Muscle layer of duodenum (tissue), 2 donors: ENCODE results near the gene ZFP57.
"Not testable (repeated sequence)": the region's sequence is repeated elsewhere in the genome, so short reads cannot be mapped to it uniquely, and the experiment has no call there.

ENCODE experiments used
- H3K27ac ChIP-seq: one replicate; pipeline ENCODE4 v1.7.0; 2013; ENCODE audit warnings: mild to moderate bottlenecking, low read length
- H3K27me3 ChIP-seq: one replicate; pipeline ENCODE4 v1.7.0; 2013; ENCODE audit warnings: low read depth, mild to moderate bottlenecking, control low read depth, low read length
- H3K36me3 ChIP-seq, 2 donors: one replicate each; pipeline ENCODE4 v1.7.0; 2013; ENCODE audit warnings: low read length in 2 of 2, control low read depth in 1 of 2, mild to moderate bottlenecking in 1 of 2; ENCODE audit not compliant: insufficient read depth in 2 of 2, control insufficient read depth in 1 of 2
- H3K4me1 ChIP-seq, 2 donors: one replicate each; pipeline ENCODE4 v1.7.0; 2013; ENCODE audit warnings: low read length in 2 of 2, mild to moderate bottlenecking in 2 of 2, control low read depth in 1 of 2, moderate library complexity in 1 of 2; ENCODE audit not compliant: insufficient read depth in 2 of 2, control insufficient read depth in 1 of 2
- H3K4me3 ChIP-seq, 2 donors: one replicate each; pipeline ENCODE4 v1.7.0; 2013; ENCODE audit warnings: low read length in 2 of 2, low read depth in 1 of 2, mild to moderate bottlenecking in 1 of 2
- H3K9me3 ChIP-seq, 2 donors: one replicate each; pipeline ENCODE4 v1.7.0; 2013; ENCODE audit warnings: low read length in 2 of 2, control low read depth in 1 of 2, mild to moderate bottlenecking in 1 of 2; ENCODE audit not compliant: control insufficient read depth in 1 of 2
- donor health status: healthy.

ZFP57 gene

DNA sequence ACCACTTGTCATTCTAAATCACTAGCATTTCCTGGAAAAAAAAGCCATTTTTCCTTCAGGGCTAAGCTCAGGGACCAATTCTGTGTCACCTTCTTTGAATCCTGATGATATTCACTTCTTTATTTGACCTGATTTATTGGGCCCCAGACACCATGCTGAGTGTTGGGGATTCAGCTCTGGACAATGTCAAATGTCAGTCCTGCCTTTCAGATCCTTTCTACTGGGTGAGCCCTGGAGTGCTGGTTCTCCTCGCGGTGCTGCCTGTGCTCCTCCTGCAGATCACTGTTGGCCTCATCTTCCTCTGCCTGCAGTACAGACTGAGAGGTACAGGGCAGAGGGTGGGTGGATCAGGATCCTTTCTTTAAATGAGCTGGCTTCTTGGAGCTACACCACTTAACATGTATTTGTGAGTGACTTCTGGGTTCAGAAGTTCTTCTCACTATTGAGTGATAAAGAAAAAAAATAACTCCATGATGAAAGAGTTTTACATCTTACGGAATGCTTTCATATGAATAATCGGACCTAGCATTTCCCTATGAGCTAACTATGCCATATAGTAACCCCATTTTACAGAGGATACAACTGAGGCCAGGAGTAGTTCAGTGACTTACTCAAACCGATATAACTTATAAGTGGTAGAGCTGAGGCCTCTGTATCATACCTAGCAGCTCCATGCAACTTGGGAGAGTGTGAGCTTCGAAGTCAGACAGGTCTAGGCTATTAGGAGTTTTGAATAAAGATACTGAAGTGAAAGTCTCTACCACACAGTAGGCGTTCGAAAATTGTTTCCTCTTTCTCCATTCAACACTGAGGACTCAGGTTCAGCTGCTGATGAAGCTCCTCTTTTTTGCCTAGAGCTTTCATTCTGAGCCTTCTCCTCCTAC lies 14.8 kb downstream of the ZFP57 start:
- Histone ChIP-seq H3K4me3 (no peak overlapping the region), H3K36me3 (no peaks in the 10 kb centered on the region), H3K27me3 (no peaks in the 10 kb centered on the region), H3K27ac (no peak overlapping the region), H3K4me1 (no peaks in the 10 kb centered on the region), H3K9me3 (no peaks in the 10 kb centered on the region)

DNA sequence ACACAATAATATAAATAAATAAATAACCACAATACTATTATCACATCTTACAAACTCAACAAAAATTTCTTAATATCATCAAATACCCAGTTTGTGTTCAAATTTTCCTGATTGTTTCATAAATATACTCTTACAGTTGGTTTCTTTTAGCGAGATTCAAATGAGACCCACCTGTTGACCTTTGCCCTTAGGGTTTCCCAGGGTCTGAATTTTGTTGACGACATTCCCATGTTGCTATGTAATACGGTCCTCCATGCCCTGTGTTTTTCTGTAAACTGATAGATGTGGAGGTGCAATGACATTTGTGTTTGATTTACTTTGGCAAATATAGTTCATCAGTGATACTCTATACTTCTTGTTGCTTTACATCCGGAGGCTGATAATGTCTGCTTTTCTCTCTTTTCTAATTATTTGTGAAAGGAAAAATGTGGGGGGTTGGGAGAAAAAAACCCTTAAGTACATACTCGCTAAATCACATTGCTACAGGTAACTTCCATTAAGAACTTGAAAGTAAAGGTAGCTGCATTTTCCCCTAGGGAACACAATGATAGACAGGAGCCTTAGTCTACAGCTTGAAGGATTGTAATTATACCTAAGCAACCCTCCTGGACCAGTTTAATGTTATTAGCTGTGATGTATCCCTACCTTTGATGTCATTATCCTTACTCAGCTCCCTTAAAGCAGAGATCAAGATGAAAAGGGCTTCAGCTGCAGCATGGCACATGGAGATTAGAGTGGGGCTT lies 17.5 kb downstream of the ZFP57 start:
- no peaks in the 10 kb centered on the region for H3K4me1 ChIP-seq

DNA sequence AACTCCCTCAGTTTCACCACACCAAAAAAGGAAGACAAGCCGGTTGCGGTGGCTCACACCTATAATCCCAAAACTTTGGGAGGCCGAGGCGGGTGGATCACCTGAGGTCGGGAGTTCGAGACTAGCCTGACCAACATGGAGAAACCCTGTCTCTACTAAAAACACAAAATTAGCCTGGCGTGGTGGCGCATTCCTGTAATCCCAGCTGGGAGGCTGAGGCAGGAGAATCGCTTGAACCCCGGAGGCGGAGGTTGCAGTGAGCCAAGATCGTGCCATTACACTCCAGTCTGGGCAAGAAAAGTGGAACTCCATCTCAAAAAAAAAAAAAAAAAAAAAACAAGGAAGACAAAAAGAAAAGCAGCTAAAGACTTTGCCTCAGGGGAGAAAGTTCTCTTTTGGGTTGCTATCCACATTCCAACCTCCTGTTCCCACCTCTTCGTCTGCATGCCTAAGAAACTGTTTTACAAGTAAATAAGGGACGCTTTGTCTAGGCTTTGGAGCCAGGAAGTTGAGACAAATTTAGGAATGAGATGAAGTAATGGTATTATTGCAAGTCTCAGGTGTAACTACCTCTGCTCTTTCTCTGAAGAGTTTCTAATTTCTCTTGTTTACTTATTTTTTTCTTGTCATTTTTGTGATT lies 19.3 kb downstream of the ZFP57 start:
- H3K36me3 ChIP-seq, H3K27ac ChIP-seq, H3K4me1 ChIP-seq, H3K9me3 ChIP-seq, H3K27me3 ChIP-seq, H3K4me3 ChIP-seq: not testable (repeated sequence)

More for the DNA sequence above, 17.5 kb downstream of the ZFP57 start:
- no peaks in the 10 kb centered on the region for H3K9me3 ChIP-seq
- H3K36me3 ChIP-seq, result no peaks in the 10 kb centered on the region
- H3K27ac ChIP-seq, result no peak overlapping the region
- H3K27me3 ChIP-seq, result no peaks in the 10 kb centered on the region
- no peak overlapping the region for H3K4me3 ChIP-seq

DNA sequence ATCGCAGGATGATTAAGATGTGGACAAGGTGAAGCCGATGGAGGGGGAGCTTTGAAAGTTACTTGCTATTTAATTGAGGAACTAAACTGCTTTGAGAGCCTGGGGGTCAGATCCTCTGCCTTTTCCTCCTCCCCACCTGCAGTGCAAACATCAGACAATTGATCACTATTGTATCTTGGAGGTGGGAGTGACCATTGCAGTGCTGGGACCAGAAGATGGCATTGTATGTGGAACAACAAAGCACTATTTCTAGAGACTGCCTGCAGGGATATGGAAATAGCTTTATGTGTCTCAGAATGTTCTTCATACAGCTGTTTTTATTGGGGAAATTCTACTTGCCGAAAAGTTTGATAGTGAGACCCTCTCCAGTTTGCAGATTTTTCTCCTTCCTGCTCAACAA lies 19.9 kb downstream of the ZFP57 start:
- H3K9me3 ChIP-seq, result no peaks in the 10 kb centered on the region
- no peaks in the 10 kb centered on the region for H3K27me3 ChIP-seq
- no peak overlapping the region for H3K4me3 ChIP-seq
- H3K36me3 ChIP-seq, result no peaks in the 10 kb centered on the region
- no peaks in the 10 kb centered on the region for H3K4me1 ChIP-seq
- H3K27ac ChIP-seq, result no peak overlapping the region

DNA sequence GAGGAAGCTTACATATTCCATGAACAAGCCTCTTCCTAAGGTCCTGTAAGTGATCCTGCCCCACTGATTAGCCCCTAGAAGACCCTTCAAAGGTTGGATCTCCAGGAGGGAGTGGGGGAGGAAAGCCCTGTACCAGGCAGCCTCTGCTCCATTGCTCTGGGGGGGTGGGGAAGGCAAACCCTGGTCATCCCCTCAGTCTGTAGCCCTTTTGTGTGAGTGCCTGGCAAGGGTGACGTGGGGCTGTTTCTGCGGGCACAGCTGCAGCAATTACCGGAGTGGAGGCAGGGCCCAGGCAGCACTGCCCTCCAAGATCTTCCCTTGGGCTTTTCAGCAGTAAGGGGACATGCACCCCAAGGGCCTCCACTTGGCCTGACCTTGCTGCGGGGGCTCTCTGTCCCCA lies 24.2 kb downstream of the ZFP57 start, which contains the start of gene MOG:
TSS of gene MOG (plus strand) at position 295 of the 400 bp plus-strand sequence. CDS start 118 bp downstream, outside the sequence.
- H3K27ac ChIP-seq, result no peak within 1 kb of the TSS
- H3K36me3 ChIP-seq, result no peaks in the 10 kb centered on the region
- H3K4me3 ChIP-seq, result no peak within 1 kb of the TSS
- H3K9me3 ChIP-seq, result no peaks in the 10 kb centered on the region
- H3K27me3 ChIP-seq, result no peaks in the 10 kb centered on the region
- H3K4me1 ChIP-seq, result no peaks in the 10 kb centered on the region

DNA sequence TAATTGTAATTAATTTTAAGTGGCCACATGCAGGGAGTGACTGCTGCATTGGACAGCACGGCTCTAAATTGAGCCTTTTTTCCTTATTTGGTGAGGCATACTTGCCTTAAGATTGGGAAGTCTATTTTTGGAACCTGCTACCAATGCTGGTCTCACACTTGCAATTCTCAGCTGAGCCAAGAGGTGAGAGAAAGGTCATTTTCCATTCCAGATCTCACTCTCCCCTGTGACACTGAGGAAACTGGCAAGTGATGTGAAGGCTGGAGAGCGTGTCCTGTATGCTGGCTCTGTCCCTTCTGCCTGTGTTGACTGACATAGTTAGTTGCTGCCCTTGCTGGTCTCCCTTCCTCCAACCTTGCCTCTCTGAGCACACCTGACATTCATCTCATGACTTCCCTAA lies 24.8 kb downstream of the ZFP57 start:
- no peaks in the 10 kb centered on the region for H3K9me3 ChIP-seq
- no peak overlapping the region for H3K27ac ChIP-seq
- H3K4me3 ChIP-seq, result no peak overlapping the region
- H3K27me3 ChIP-seq, result no peaks in the 10 kb centered on the region
- H3K36me3 ChIP-seq, result no peaks in the 10 kb centered on the region
- no peaks in the 10 kb centered on the region for H3K4me1 ChIP-seq

DNA sequence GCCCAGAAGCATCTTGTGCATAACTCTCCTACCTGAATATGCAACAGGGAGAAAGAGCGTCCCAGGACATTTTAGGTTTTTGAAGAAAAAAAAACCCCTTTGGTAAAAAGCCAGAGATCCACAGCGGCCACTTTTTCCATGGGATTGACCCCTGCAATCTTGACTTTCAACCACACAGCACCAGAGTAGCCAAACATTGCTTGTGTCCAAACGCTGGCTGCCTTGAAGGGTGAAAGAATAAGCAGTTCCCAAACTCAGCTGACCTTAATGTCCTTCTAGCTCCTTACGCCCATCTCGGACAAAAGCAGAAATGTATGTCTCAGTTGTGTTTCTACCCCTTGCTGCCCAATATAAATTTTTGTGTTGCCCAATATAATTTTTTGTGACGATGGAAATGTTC lies 25.3 kb downstream of the ZFP57 start:
- no peak overlapping the region for H3K27ac ChIP-seq
- H3K4me1 ChIP-seq, result no peaks in the 10 kb centered on the region
- no peaks in the 10 kb centered on the region for H3K27me3 ChIP-seq

DNA sequence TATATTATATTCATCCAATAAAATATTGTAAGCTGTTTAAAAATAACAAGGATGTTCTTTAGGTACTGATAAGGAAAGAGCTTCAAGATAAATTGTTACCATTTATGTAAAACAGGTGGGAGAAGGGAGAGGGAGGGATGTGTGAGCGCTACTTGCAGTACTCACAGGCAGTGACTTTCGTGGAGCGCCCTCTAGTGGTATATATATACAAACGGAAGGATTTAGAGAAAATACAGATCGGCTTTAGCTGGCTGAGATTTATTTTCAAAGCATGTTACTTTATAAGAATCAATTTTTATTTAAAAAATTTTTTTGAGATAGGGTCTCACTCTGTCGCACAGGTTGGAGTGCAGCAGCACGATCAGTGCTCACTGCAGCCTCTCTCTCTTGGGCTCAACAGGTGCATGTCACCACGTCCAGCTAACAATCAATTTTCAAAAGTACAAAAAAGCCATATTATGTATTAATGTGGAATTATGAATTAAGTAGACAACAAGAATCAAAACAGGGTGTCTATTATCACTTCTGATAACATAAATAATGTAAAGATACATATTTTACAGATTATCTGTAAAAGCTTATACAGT lies 27.4 kb downstream of the ZFP57 start:
- Histone ChIP-seq H3K4me1 (no peaks in the 10 kb centered on the region), H3K27me3 (no peaks in the 10 kb centered on the region), H3K9me3 (no peaks in the 10 kb centered on the region), H3K4me3 (no peak overlapping the region), H3K36me3 (no peaks in the 10 kb centered on the region), H3K27ac (no peak overlapping the region)

More for the DNA sequence above, 25.3 kb downstream of the ZFP57 start:
- Histone ChIP-seq H3K36me3 (no peaks in the 10 kb centered on the region), H3K9me3 (no peaks in the 10 kb centered on the region), H3K4me3 (no peak overlapping the region)

DNA sequence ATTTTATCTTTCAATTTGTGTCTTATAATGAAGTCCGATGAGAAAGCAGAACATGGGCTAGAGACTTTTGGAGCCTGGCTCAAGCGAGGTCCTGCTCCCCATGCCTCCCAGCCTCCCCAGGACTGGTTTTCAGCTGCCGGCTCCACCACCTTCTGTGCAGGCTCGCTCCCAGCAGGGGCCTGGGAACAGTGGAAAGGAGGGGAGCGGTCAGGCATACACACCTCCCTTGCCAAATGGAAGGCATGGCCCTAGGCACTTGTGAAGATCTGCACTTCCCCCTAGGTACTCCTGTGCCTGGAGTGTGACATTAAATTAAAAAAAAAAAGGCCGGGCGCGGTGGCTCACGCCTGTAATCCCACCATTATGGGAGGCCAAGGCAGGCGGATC lies 28.8 kb downstream of the ZFP57 start:
- Histone ChIP-seq H3K4me1 (no peaks in the 10 kb centered on the region), H3K27ac (no peak overlapping the region), H3K27me3 (no peaks in the 10 kb centered on the region), H3K4me3 (no peak overlapping the region), H3K9me3 (no peaks in the 10 kb centered on the region), H3K36me3 (no peaks in the 10 kb centered on the region)

DNA sequence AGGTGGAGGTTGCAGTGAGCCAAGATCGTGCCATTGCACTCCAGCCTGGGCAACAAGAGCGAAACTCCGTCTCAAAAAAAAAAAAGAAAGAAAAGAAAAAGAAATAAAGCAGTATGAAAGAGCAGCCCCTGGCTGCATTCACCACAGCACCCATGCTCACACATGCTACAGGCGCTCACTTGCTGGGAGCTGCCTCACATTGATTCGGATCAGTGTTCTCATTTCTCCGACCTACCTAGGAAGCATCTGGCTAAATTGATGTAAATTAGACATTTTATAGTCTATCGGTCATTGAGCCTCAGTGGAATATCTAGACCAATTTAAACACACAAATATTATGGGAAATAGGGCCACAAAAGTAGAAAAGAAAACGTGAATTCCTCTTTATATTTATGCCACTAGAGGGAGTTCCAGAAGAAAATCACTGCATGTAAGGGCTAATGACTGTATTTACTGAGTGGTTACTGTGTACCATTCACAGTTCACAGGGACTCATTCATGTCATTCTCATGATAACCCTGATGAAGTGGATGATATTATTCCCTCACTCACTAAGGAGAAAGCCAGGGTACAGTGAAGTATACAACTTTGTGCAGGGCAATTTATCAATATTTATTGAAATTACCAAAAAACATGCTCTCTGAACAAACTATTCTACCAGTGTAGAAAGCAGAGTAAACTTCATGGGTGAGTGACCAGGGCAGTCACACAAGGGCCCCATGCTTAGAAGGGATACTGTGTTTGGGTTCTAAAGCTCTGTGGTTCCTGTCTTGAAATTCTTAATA lies 29.3 kb downstream of the ZFP57 start:
- no peak overlapping the region for H3K4me3 ChIP-seq
- no peaks in the 10 kb centered on the region for H3K9me3 ChIP-seq
- H3K36me3 ChIP-seq, result no peaks in the 10 kb centered on the region
- no peak overlapping the region for H3K27ac ChIP-seq
- no peaks in the 10 kb centered on the region for H3K27me3 ChIP-seq
- H3K4me1 ChIP-seq, result no peaks in the 10 kb centered on the region
